ENCODE measurements around the gene CYP2E1. TPM values are rescaled to one million over a fixed set of nuclear protein-coding genes. Genes with fewer than 3 reads are reported as not detected.
A peak's percentile ranks its signal among the peaks of the same experiment; 100 is the strongest.

Gene CYP2E1
- total and polyA plus RNA-seq, 2 donors from 2014 or later, result 2.9 to 3.4 TPM

GRCh38 chr10:133525444-133525843 is 1.7 kb upstream of the CYP2E1 start:
- TF ChIP-seq CTCF (IDR thresholded peaks at IDR 0.05; ENCODE audit: borderline replicate concordance, extremely low read depth, insufficient read depth), result no peak
- no peak overlapping the region for H3K27ac ChIP-seq (ENCODE audit: low read depth in 2 of 2, low read length in 2 of 2)
- H3K4me3 ChIP-seq (ENCODE audit: low read length in 3 of 3), result no peak overlapping the region
- peaks cover 10% of the 10 kb centered on the region for H3K27me3 ChIP-seq (ENCODE audit: control insufficient read depth, insufficient read depth, low read length)
- H3K4me1 ChIP-seq (ENCODE audit: control insufficient read depth in 2 of 3, insufficient read depth in 2 of 3, low read depth in 1 of 3, low read length in 3 of 3), result no peaks in the 10 kb centered on the region
- DNase-seq (no peak), FAIRE-seq (no peak)
- no peak overlapping the region for H3K9ac ChIP-seq (ENCODE audit: low read length in 3 of 3)
- intact Hi-C loops (cut with DNase I), result no loop called here
- H3K9me3 ChIP-seq (ENCODE audit: control insufficient read depth in 2 of 3, insufficient read depth in 1 of 3, low read length in 3 of 3), result peaks cover 0 to 12% (median 0%) of the 10 kb centered on the region in 3 donors
- H3K36me3 ChIP-seq (ENCODE audit: control insufficient read depth in 2 of 3, insufficient read depth in 3 of 3, low read length in 3 of 3), result no peaks in the 10 kb centered on the region

GRCh38 chr10:133527771-133528271 is 658 bp downstream of the CYP2E1 start:
- DNase-seq, result peak in 1 of 5 donors; percentile 64
- no peaks in the 10 kb centered on the region for H3K4me1 ChIP-seq (ENCODE audit: control insufficient read depth in 2 of 3, insufficient read depth in 2 of 3, low read depth in 1 of 3, low read length in 3 of 3)
- peaks cover 14% of the 10 kb centered on the region for H3K27me3 ChIP-seq (ENCODE audit: control insufficient read depth, insufficient read depth, low read length)
- H3K9me3 ChIP-seq (ENCODE audit: control insufficient read depth in 2 of 3, insufficient read depth in 1 of 3, low read length in 3 of 3), result peaks cover 0 to 8% (median 0%) of the 10 kb centered on the region in 3 donors
- no peak overlapping the region for H3K27ac ChIP-seq (ENCODE audit: low read depth in 2 of 2, low read length in 2 of 2)
- H3K4me3 ChIP-seq (ENCODE audit: low read length in 3 of 3), result no peak overlapping the region
- H3K9ac ChIP-seq (ENCODE audit: low read length in 3 of 3), result no peak overlapping the region
- intact Hi-C loops (cut with DNase I), result no loop called here
- no peak for TF ChIP-seq CTCF (IDR thresholded peaks at IDR 0.05; ENCODE audit: borderline replicate concordance, extremely low read depth, insufficient read depth)
- H3K36me3 ChIP-seq (ENCODE audit: control insufficient read depth in 2 of 3, insufficient read depth in 3 of 3, low read length in 3 of 3), result no peaks in the 10 kb centered on the region
- no peak for FAIRE-seq

- Histone ChIP-seq H3K9ac (ENCODE audit: low read length in 3 of 3) (no peak overlapping the region), H3K36me3 (ENCODE audit: control insufficient read depth in 2 of 3, insufficient read depth in 3 of 3, low read length in 3 of 3) (no peaks in the 10 kb centered on the region), H3K27me3 (ENCODE audit: control insufficient read depth, insufficient read depth, low read length) (peaks cover 14% of the 10 kb centered on the region), H3K4me1 (ENCODE audit: control insufficient read depth in 2 of 3, insufficient read depth in 2 of 3, low read depth in 1 of 3, low read length in 3 of 3) (no peaks in the 10 kb centered on the region), H3K27ac (ENCODE audit: low read depth in 2 of 2, low read length in 2 of 2) (no peak overlapping the region), H3K4me3 (ENCODE audit: low read length in 3 of 3) (no peak overlapping the region), H3K9me3 (ENCODE audit: control insufficient read depth in 2 of 3, insufficient read depth in 1 of 3, low read length in 3 of 3) (peaks cover 0 to 7% (median 0%) of the 10 kb centered on the region in 3 donors)
- DNase-seq (peak in 2 of 5 donors; percentile 2 to 59), FAIRE-seq (no peak)
- TF ChIP-seq CTCF (IDR thresholded peaks at IDR 0.05; ENCODE audit: borderline replicate concordance, extremely low read depth, insufficient read depth), result no peak
- intact Hi-C loops (cut with DNase I), result no loop called here
These were observed 1.2 kb downstream of the CYP2E1 start for GRCh38 chr10:133528296-133528844.

Measured in kidney (tissue), 14 donors.